Astrocyte of the cerebellum (primary cell): ENCODE measurements around the gene SLC35C1.

Source experiments
- DNase-seq: peaks from one replicate; pipeline ENCODE4 v3.0.0-alpha.2; 2011; ENCODE audit warnings: low read depth
- H3K4me3 ChIP-seq: 2 replicates; pipeline ENCODE4 v1.5.1; 2011; ENCODE audit warnings: mild to moderate bottlenecking, low read depth, low read length, moderate library complexity
- CTCF ChIP-seq: IDR thresholded peaks from 2 replicates; pipeline ENCODE4 v1.5.1; 2012; ENCODE audit warnings: low read length, low read depth, moderate library complexity, mild to moderate bottlenecking; ENCODE audit errors: missing control alignments
- in situ Hi-C: cut with HindIII; loops from 2 replicates; pipeline ENCODE4 v1.10.0; 2017; ENCODE audit warnings: low sequenced_read_pairs

SLC35C1 gene

GRCh38 chr11:45851228-45851627 is 46.3 kb downstream of the SLC35C1 start:
- no peak for TF ChIP-seq CTCF
- no peak for DNase-seq
- H3K4me3 ChIP-seq: no peak overlapping the region
- in situ Hi-C loops: no loop called here

- DNase-seq: no peak
- H3K4me3 ChIP-seq: no peak overlapping the region
- in situ Hi-C loops: no loop called here
- no peak for TF ChIP-seq CTCF
These were observed 47.2 kb downstream of the SLC35C1 start for GRCh38 chr11:45852018-45852711.

GRCh38 chr11:45852712-45853101 is 47.8 kb downstream of the SLC35C1 start:
- no peak overlapping the region for H3K4me3 ChIP-seq
- no peak for TF ChIP-seq CTCF
- DNase-seq: no peak
- in situ Hi-C loops: no loop called here

DNA sequence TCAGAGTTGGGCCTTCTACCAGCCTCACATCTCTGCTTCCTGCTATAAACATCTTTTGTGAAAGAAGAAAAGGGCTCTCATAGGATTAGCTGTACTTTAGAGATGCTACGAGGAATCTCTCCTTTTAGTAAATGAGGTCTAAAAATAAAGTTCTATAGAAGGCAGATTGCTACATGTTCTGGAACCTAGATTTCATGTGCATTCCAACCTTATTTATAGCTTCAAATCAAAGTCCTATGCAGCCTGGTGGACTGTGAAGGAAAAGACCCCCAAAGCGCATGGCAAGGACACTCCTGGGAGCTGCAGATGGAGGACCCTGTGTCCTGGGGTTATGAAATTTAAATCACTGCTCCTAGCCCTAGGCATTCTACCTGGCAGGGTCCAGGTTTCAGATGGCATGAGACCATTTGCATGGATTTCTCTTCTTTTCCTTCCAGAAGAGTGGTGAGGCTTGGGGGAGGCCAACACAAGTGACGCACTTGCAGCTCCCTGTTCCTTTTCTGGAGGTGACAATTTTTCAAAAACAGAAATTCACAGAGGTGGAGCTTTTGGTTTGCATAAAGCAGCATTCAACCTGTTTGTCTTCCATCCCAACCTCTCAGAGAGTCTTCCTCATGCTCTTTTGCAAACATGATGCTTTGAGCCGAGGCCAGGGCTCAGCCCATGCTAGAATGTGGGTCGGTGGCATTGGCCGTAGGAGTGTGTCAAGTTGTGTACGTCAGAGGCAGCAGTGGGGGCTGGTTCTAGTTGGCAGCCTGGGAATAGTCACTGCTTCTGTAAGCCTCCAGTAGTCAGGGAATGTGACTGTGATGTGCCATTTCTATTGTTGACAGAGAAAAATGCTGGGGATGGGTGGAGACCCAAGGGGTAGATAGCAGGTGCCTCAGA is 48.6 kb downstream of the SLC35C1 start:
- H3K4me3 ChIP-seq: no peak overlapping the region
- no peak for DNase-seq
- in situ Hi-C loops: no loop called here
- no peak for TF ChIP-seq CTCF

- no peak for TF ChIP-seq CTCF
- DNase-seq: no peak
These were observed 50.4 kb downstream of the SLC35C1 start for GRCh38 chr11:45855308-45855707.

GRCh38 chr11:45856044-45856468 is 51.1 kb downstream of the SLC35C1 start:
- no peak for TF ChIP-seq CTCF
- no peak for DNase-seq
- no peak overlapping the region for H3K4me3 ChIP-seq
- in situ Hi-C loops: no loop called here

More at GRCh38 chr11:45855308-45855707, 50.4 kb downstream of the SLC35C1 start:
- H3K4me3 ChIP-seq: no peak overlapping the region
- in situ Hi-C loops: no loop called here
